Cortex of kidney (tissue), 1 donor: ENCODE measurements around the gene SPTA1.

ENCODE experiments used
- DNase-seq: peaks from one replicate; lab custom pipeline; 2025; lab: John Stamatoyannopoulos, UW

Gene SPTA1

DNA sequence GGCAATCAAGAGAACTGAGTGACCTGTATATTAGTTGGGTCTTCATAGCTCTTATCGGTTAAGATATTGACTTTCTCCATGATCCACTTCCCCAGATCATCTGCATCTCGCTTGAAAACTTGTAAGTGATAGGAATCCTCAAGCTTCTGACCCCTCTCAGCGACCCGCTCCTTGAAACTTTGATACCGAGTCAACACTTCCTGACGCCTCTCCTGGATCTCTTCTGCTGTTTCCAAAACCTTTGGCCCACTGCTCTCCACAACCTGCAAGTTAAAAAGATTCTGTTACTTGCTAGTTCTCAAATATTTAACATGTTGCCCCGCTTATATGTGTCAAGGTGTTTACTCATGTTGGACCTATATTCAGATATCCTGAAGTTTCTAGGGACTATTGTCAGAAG is 1.4 kb downstream of the SPTA1 start:
- no peak for DNase-seq

GRCh38 chr1:158681606-158682005 is 4.9 kb downstream of the SPTA1 start:
- DNase-seq, result no peak

DNA sequence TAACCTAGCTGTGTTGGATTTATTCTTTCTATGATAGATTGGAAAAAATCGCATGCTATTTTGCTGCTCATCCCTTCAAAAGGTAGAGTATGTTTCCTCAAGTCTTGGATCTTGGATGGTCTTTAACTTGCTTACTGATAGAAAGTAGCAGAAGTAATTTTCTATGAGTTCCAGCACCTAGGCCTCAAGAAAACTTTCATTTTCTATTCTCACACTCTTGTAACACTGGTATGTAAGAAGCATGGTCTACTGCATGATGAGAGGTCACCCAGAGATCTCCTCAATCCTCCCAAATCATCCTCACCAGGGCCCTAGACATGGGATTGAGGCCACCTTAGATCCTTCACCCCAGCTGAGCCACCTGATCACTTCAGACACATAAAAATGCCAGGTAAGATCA is 7.2 kb downstream of the SPTA1 start:
- no peak for DNase-seq

GRCh38 chr1:158675563-158676323 is 10.8 kb downstream of the SPTA1 start:
- no peak for DNase-seq

DNA sequence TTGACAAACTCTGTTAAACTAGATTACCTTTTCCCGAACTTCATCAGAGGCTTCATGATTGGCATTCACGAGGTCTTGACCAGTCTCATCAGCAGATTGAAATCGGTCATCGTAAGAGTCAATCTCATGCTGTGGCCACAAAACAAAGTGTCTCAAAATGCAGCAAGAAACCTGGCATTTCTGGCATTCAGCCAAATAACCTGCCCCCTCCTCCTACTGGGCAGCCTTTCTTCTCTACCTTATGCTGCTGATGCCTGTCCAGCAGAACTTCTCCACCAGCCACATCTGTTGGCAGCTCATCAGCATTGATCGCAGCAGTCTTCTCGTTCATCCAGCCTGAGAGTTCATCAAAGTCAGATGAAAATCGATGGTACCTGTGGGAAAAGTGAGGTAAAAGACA is 12.2 kb downstream of the SPTA1 start:
- no peak for DNase-seq

DNA sequence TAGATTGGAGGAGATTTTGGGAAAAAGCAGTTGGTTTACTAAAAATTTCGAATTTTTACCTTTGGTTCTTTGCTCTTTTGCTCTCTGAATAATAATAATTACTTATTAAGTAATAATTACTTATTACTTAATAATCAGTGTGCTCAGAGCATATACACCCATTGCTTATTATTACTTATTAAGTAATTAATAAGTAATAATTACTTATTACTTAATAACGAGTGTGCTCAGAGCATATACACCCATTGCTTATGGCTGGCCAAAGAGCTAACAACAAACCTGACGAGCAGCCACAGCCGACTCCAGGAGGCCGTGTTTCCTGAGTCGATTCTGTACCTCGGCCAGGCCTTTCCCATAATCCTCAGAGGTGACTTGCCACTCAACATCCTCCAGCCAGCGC is 20.5 kb downstream of the SPTA1 start:
- DNase-seq, result no peak

GRCh38 chr1:158654571-158654970 is 31.9 kb downstream of the SPTA1 start:
- DNase-seq, result no peak

DNA sequence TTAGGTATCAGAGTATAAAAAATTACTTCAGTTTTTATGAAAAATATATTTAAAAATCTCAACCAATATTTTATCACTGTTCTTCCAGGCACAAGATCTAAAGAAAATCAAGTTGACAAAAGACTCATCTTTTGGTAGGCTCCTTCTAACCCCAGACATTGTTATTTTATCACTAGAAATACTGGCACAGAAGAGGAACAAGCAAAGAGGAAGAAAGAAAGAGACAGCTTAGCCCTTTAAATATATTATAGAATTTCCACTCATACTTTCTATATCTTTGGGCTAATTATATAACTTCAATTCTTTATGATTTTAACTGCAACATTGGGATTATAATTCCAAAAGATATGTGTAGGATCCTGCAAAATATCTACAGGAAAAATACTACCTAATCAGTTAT is 32.4 kb downstream of the SPTA1 start:
- no peak for DNase-seq

GRCh38 chr1:158652721-158653334 is 33.7 kb downstream of the SPTA1 start:
- no peak for DNase-seq

- DNase-seq, result no peak
Measured at GRCh38 chr1:158649052-158649451, 37.5 kb downstream of the SPTA1 start.

DNA sequence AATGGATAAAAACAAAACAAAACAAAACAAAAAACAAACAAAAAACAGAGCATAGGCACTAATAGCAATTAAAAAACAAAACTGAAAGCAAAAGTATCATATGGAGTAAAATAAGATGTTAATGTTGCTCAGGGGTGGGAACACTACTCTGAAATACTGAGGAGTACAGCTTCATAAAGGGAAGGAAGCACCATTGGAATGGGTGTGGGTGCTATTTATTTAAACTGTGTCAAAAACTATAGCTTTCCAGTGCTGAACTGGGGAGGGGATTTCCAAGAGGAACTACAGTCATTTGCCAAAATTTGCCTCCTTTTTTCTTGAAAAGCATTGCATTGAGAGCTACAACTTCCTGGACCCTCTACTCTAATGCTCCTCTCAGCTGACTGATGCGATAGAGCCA is 40.0 kb downstream of the SPTA1 start:
- DNase-seq, result no peak

GRCh38 chr1:158644449-158644848 is 42.1 kb downstream of the SPTA1 start:
- DNase-seq, result no peak

DNA sequence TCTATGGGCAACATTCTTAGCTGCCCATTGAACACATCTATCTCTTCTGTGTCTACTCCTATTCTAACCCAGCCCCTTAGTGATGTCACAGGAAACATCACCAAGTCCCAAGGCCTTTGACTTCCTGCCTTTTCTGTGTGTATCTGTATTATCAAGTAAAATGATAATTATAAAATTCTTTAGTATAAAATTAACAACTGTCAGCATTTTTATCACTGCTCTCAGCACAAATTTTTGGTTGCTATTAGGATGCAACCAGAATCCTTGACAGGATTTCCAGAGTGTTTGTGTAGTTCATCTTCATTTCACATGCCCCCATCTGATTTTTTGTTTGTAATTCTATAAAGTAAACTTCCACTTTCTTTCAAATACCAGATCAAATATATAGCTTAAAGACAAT is 47.6 kb downstream of the SPTA1 start:
- DNase-seq, result no peak

DNA sequence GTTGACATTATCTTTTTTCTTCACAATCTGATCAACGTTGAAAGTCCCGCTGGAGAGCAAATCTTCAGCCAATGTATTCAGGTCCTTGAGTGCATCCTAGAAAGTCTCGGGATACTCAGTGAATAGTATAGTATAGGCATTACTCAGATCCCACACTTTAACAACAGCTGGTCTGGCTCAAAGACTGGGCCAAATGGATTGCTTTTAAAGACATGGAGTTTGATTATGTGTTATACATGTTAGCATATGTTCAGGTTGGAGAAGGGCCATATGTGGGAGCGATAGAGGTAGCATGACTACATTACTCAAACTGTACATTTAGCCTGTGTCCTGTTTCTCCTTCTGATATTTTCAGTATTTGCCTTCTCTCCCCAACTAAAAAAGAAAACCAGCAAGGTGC is 48.4 kb downstream of the SPTA1 start:
- no peak for DNase-seq

DNA sequence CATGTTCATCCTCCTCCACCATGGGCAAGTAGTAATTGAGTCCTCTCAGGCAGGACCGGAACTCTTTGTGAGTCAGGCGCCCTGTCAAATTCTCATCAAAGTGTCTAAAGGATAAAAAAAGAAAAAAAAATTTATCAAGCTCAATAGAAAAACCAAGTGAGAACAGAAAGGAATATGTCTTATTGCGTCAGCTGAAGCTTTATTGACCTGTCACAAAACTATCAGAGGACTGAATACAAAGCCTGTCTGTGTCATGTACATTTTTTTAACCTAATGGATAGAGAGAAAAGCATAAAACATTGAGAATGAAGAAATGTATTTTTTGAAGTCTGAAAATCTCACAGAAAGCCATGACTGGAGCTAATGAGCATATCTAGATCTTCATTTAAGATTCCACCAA is 72.8 kb downstream of the SPTA1 start:
- no peak for DNase-seq

DNA sequence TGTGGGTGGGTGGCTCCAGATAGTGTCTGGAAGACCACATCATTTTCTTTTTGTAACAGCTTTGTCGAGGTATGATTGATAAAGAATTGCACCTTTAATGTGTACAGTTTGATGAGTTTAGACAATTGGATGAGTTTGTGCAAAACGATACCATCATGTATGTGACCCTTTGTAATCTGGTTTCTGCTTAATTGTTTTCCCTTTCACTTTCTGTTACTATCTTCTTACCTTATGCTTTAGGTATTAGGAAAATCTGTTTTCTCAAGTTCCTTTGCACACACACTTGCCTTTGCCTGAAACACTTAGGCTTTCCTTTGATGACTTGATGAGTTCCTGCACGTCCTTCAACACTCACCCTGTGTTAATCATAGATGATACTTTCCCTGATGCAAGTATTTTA is 74.6 kb downstream of the SPTA1 start:
- DNase-seq, result no peak

DNA sequence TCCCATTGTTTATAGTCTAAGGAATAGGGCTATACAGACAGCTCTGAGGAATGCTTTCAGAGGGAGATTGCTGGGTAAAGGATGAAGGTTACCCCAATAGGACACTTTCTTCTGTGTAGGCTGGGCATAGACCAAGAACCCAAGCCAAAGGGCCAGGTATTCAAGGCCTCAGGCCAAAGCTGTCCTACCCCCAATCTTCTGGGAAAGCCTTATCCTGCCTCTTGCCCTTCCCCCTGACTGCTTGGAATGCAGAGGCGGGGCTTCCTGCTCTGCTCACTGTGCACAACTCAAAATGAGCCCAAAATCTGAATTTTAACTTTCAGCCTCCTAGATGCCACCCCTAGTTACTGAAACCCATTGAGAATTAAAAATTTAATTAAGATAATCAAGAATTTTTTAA is 79.2 kb downstream of the SPTA1 start:
- DNase-seq, result no peak

DNA sequence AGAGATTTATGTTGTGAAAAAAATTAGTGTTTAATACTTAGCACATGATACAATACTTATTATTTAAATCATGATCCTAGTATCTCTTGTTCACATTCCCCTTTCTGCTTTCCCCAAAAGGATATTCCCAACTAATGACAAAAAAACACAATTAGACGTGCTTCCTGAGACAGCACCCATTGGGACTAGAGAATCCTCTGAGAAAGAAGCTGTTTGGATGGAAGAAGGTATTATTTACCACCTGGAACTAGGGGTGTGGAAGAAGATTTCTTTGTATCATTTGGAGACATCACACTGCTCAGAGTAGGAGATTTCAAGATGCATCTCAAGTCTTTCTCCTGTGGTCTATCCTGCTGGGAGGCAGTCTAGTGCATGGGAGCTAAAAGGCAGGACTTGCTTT is 81.5 kb downstream of the SPTA1 start, which contains the start of gene OR10Z1:
OR10Z1 (plus strand) TSS at position 301 of the 400 bp plus-strand sequence. CDS start 1,171 bp downstream, outside the sequence.
- DNase-seq, result no peak

GRCh38 chr1:158600735-158601134 is 85.8 kb downstream of the SPTA1 start:
- DNase-seq, result no peak

DNA sequence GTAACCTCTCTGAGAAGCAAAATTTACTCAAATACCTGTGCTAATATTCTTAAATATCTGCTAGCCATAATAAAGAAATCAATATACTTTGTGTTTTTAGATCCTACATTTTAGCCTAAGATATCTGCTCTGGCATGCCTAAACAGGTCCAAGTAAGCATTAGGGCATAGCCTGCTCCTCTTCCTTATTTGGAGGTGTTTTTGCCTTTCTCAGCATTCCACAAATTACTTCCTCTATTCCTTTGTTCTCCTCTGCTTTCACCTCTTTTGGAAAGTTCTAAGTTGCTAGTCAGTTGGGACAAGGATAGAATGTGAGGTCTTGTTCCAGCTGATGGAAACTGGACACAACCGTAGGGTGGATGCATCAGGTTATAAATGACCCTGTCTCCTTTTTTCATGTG is 99.6 kb downstream of the SPTA1 start:
- DNase-seq, result no peak

DNA sequence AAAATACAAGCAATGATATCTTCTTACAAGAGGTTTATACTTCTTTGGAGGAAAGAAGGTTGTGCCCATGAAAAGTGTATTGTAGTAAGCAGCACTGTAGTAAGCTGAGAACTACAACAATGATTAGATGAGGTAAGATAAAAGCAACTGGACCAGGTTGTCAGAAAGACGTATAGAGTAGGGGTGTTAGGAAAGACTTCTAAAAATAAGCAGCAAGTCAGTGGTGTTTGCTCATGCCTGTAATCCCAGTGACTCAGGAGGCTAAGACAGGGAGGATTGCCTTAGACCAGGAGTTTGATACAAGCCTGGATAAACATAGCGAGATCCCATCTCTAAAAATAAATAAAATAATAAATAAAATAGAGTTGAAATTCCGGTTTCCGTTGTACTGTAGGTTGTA is 102.6 kb downstream of the SPTA1 start:
- DNase-seq, result no peak

- DNase-seq, result no peak
Measured at GRCh38 chr1:158579733-158580132, 106.8 kb downstream of the SPTA1 start, which contains the start of gene OR10X1. Gene OR10X1, minus strand, starts transcription at chr1:158579899. Its CDS starts 0 bp downstream, at chr1:158579899.

DNA sequence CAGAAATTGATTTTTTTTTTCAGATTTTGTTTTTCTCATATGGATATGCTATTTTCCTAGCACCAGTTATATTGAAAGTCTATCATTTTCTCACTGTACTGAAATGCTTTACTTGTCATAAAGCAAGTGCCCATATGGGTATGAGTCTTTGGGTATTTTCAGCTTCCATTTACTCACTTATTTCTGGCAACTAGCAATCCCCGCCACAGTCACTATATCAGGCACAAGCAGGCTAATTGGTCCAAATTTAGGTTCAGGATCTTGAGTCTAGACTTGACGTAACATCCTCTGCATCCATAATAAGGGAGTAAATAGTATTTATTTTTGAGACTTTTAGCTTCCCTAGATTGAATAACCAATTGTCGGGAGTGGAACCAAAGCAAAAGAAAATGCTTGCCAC is 109.0 kb downstream of the SPTA1 start:
- no peak for DNase-seq

GRCh38 chr1:158572226-158572625 is 114.3 kb downstream of the SPTA1 start:
- DNase-seq, result no peak
